Prostate gland (tissue), 2 donors: ENCODE data around the gene SMURF2.

Experiments
- POLR2A ChIP-seq: fragments of 450-650 bp; IDR thresholded peaks from one replicate; pipeline ENCODE4 v1.6.1; 2016; ENCODE audit warnings: antibody characterized with exemption, mild to moderate bottlenecking
- POLR2AphosphoS5 ChIP-seq: sonication (generic); formaldehyde crosslinking; IDR thresholded peaks from one replicate; pipeline ENCODE4 v1.6.1; 2017; ENCODE audit warnings: antibody characterized with exemption
- TF ChIP-seq, protein P1 (sequence below), 4 experiments: fragments of 200-600 bp in 2 of 4; fragments of 450-650 bp in 2 of 4; sonication (generic) in 2 of 4; IDR thresholded peaks; 1 replicate in 3 of 4; 2 replicates in 1 of 4; pipeline ENCODE4 v1.5.1; 2016 to 2019; ENCODE audit warnings: antibody characterized with exemption in 4 of 4, mild to moderate bottlenecking in 2 of 4, moderate library complexity in 2 of 4

DNA sequence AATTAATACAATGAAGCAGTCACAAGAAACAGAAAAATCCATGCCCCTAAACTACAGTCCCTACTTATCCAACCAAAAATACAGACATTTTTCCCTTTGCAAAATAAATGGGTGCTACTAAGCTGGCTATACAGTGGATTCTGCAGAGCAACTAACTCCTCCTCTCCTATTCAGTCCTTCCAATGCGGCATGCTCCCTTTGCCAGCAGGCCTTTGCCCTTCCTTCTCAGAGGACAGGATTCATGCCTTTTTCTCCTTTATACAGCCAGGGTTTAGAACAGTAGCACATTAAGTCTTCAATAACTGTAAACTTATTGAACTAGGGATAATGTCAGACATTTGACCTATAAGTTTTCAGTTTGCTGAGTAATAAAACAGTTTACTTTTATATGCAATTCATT lies 70.2 kb downstream of the SMURF2 start:
- TF ChIP-seq, protein P1, sequence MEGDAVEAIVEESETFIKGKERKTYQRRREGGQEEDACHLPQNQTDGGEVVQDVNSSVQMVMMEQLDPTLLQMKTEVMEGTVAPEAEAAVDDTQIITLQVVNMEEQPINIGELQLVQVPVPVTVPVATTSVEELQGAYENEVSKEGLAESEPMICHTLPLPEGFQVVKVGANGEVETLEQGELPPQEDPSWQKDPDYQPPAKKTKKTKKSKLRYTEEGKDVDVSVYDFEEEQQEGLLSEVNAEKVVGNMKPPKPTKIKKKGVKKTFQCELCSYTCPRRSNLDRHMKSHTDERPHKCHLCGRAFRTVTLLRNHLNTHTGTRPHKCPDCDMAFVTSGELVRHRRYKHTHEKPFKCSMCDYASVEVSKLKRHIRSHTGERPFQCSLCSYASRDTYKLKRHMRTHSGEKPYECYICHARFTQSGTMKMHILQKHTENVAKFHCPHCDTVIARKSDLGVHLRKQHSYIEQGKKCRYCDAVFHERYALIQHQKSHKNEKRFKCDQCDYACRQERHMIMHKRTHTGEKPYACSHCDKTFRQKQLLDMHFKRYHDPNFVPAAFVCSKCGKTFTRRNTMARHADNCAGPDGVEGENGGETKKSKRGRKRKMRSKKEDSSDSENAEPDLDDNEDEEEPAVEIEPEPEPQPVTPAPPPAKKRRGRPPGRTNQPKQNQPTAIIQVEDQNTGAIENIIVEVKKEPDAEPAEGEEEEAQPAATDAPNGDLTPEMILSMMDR (IDR thresholded peaks at IDR 0.05) = no peak
- no peak for TF ChIP-seq POLR2AphosphoS5
- no peak for TF ChIP-seq POLR2A
